GM06990 (cell line): ENCODE results near the gene ATIC.

Experiments used
- DNase-seq: peaks from one replicate; pipeline ENCODE4 v3.0.0-alpha.2; 2011; ENCODE audit not compliant: insufficient read length; ENCODE audit errors: extremely low read depth
- H3K27me3 ChIP-seq: replicated peaks from 2 replicates; pipeline ENCODE4 v1.6.0; 2011; ENCODE audit warnings: low read length; ENCODE audit not compliant: control insufficient read depth, insufficient read depth
- H3K36me3 ChIP-seq: 2 replicates; pipeline ENCODE4 v1.5.1; 2011; ENCODE audit warnings: low read length; ENCODE audit not compliant: control insufficient read depth, insufficient read depth
- H3K4me3 ChIP-seq: replicated peaks from 2 replicates; pipeline ENCODE4 v1.5.1; 2011; ENCODE audit warnings: low read depth, mild to moderate bottlenecking, control low read depth, low read length
- TF ChIP-seq, protein P1 (sequence below): IDR thresholded peaks from 2 replicates; pipeline ENCODE4 v1.5.1; 2011; ENCODE audit warnings: low read length, control low read depth, mild to moderate bottlenecking, inconsistent platforms; ENCODE audit not compliant: insufficient read depth, poor library complexity, severe bottlenecking

ATIC gene

DNA sequence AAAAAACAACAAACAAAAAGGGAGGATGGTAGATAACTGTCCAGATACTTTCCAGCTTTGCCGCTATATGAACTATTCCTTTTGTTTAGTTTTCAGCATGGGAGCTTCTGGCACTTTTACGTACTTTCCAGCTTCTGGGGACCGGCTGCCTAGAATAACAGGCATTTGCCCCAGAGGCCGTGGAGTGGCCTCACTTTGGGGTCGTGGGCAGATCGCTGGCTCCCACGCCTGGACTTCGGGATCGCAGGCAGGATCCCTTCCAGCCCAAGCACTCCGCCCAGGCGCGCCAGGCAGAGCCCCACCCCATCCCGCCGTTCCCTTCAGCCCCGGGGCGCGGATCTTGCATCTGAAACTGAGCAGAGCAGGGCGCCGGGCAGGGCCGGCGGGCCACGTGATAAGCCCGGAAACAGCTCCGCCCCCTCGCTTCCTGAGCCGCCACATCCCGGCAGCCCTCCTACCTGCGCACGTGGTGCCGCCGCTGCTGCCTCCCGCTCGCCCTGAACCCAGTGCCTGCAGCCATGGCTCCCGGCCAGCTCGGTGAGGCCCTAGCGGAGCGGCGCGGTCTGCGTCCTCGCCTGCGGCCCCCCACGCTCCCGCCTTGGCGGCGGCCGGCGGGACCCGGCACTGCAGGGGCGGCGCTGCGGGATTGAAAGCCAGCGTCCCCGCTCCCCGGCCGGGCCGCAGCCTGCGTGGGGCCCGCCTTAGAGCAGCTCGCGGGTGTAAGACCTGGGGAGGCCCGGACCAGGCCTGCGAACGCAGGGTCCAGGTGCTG is at the start of gene ATIC:
Gene ATIC (plus strand): TSS at position 435 of the 772 bp plus-strand sequence. CDS start 84 bp downstream, at position 519.
- DNase-seq = peak; percentile 96
- H3K36me3 ChIP-seq = peaks cover 3% of the 10 kb centered on the region; the same call in 1 of the 2 replicates
- H3K4me3 ChIP-seq = peak within 1 kb of the TSS; percentile 99
- TF ChIP-seq, protein P1, sequence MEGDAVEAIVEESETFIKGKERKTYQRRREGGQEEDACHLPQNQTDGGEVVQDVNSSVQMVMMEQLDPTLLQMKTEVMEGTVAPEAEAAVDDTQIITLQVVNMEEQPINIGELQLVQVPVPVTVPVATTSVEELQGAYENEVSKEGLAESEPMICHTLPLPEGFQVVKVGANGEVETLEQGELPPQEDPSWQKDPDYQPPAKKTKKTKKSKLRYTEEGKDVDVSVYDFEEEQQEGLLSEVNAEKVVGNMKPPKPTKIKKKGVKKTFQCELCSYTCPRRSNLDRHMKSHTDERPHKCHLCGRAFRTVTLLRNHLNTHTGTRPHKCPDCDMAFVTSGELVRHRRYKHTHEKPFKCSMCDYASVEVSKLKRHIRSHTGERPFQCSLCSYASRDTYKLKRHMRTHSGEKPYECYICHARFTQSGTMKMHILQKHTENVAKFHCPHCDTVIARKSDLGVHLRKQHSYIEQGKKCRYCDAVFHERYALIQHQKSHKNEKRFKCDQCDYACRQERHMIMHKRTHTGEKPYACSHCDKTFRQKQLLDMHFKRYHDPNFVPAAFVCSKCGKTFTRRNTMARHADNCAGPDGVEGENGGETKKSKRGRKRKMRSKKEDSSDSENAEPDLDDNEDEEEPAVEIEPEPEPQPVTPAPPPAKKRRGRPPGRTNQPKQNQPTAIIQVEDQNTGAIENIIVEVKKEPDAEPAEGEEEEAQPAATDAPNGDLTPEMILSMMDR = no peak
- no peaks in the 10 kb centered on the region for H3K27me3 ChIP-seq

- TF ChIP-seq, protein P1 = no peak
- H3K36me3 ChIP-seq = no peaks in the 10 kb centered on the region
- DNase-seq = no peak
Observed at GRCh38 chr2:215262303-215262702, 49.6 kb upstream of the ATIC start.

GRCh38 chr2:215262741-215263362 is 49.0 kb upstream of the ATIC start:
- TF ChIP-seq, protein P1 = no peak
- no peaks in the 10 kb centered on the region for H3K27me3 ChIP-seq
- no peak overlapping the region for H3K4me3 ChIP-seq
- no peak for DNase-seq
- H3K36me3 ChIP-seq = no peaks in the 10 kb centered on the region

More at GRCh38 chr2:215262303-215262702, 49.6 kb upstream of the ATIC start:
- Histone ChIP-seq H3K27me3 (no peaks in the 10 kb centered on the region), H3K4me3 (no peak overlapping the region)

DNA sequence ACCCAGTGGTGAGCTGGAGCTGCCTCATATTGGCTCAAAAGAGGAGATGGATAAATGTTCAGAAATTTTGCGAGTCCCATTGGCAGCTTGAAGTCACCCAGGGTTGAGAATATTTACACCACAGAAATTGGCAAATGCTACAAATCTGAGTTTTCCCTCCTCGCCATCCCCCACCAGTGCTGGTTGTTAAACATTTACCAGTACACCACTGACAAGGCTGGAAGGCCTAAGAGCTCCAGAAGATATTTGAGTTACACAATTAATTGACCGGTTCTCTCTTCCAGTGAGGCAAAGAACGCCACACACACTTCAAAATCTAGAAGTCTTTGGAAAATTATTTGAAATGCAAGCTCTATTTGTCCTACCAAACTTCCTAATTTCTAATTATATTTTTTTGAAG is 47.5 kb upstream of the ATIC start:
- DNase-seq = no peak
- Histone ChIP-seq H3K36me3 (no peaks in the 10 kb centered on the region), H3K4me3 (no peak overlapping the region), H3K27me3 (no peaks in the 10 kb centered on the region)
- TF ChIP-seq, protein P1 = no peak

DNA sequence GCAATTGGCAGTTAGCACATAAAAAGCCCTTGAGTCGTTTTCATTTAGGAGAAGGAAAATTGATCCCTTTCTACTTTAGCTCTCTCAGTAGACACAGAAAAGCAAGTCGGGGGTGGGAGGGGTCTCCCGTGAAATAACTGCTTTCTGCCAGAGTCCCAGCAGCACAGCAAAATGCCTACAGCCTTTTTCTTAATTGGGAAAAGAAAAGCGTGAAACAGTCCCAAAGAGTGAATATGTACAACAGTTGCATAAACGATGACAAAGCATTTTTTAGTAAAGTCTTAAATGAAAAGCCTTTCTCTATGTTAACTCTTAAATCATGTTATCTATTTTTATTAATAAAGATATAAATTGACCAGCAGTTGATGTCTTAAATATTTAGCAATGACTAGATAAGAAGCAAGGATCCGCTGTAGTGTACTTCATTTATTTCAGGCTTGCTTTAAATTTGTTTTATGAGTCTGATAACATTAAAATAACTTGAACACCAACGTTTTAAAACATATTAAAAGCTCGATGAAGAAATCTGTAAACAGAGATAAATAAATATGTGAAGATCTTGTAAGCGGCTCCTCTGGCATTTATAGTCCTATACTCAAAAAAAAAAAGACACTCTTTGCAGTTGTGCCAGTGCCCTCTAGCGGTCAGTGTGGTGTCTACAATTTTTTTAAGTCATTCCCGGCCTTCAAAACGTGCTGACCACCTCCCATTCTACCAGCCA is 42.3 kb upstream of the ATIC start:
- H3K36me3 ChIP-seq = no peaks in the 10 kb centered on the region
- TF ChIP-seq, protein P1 = peak; percentile 69
- H3K27me3 ChIP-seq = no peaks in the 10 kb centered on the region
- DNase-seq = peak; percentile 29
- H3K4me3 ChIP-seq = no peak overlapping the region
